Testis (tissue), 2 donors: Measurements from ENCODE around the gene SORL1-AS1.

Experiments
- DNase-seq: peaks from one replicate; pipeline ENCODE4 v3.0.0-alpha.2; 2019
- H3K27ac ChIP-seq, 2 donors: fragments of 200-600 bp; sonication (generic); one replicate each; pipeline ENCODE4 v1.5.1; 2019
- H3K27me3 ChIP-seq: fragments of 200-600 bp; sonication (generic); one replicate; pipeline ENCODE4 v1.5.1; 2019
- H3K36me3 ChIP-seq: fragments of 200-600 bp; sonication (generic); one replicate; pipeline ENCODE4 v1.5.1; 2017; ENCODE audit warnings: low read depth; ENCODE audit errors: missing control alignments
- H3K4me1 ChIP-seq: fragments of 200-600 bp; sonication (generic); one replicate; pipeline ENCODE4 v1.5.1; 2019
- H3K4me3 ChIP-seq, 2 donors: fragments of 200-600 bp; sonication (generic); one replicate each; pipeline ENCODE4 v1.5.1; 2017 to 2019
- H3K9me3 ChIP-seq: fragments of 200-600 bp; sonication (generic); one replicate; pipeline ENCODE4 v1.5.1; 2017
- POLR2A ChIP-seq: fragments of 450-650 bp; IDR thresholded peaks from one replicate; pipeline ENCODE4 v1.6.1; 2017; ENCODE audit warnings: antibody characterized with exemption, mild to moderate bottlenecking, moderate library complexity
- WGBS, 2 donors: methylation state at CpG; one replicate each; pipeline ENCODE4 v1.1.5; 2018; 5-methylcytosine and 5-hydroxymethylcytosine counted together
- intact Hi-C: fragments of 100-400 bp; cut with DNase I; formaldehyde crosslinking; loops from one replicate; pipeline ENCODE4 v1.15.1; 2023; ENCODE audit warnings: low total_unique reads
- TF ChIP-seq, protein P1 (sequence below), 3 experiments: fragments of 450-650 bp in 2 of 3; fragments of 200-600 bp in 1 of 3; sonication (generic) in 1 of 3; IDR thresholded peaks; one replicate each; pipeline ENCODE4 v1.5.1; 2016 to 2019; ENCODE audit warnings: antibody characterized with exemption in 3 of 3, mild to moderate bottlenecking in 2 of 3, moderate library complexity in 1 of 3

SORL1-AS1 gene

DNA sequence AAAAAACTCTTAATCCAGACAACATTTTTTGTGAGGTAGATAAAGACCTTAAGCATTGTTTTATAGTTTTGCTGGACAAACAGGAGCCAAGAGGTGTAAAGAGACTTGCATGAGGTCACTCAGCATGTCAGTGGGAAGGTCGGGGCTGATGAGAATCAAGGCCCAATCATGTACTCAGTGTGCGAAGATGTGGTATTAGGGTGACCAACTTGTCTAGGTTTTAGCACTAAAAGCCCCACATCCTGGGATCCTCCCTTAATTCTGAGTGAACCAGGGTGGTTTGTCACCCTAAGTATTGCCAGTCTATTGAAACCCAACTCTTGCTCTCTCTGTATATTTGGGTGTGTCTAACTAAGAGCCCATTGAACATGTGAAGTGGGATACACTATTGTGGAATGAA lies 19.5 kb upstream of the SORL1-AS1 start:
- intact Hi-C loops, result no loop called here
- H3K27ac ChIP-seq, result no peak overlapping the region
- 90 to 95% methylated on average over 2 of the region's 2 CpGs for WGBS, 2 donors

GRCh38 chr11:121471167-121471566 lies 18.4 kb upstream of the SORL1-AS1 start:
- H3K4me3 ChIP-seq, result no peak overlapping the region
- intact Hi-C loops, result no loop called here

More for the DNA sequence above, 19.5 kb upstream of the SORL1-AS1 start:
- Histone ChIP-seq H3K9me3 (no peaks in the 10 kb centered on the region), H3K4me1 (no peaks in the 10 kb centered on the region), H3K4me3 (no peak overlapping the region), H3K27me3 (no peaks in the 10 kb centered on the region), H3K36me3 (no peaks in the 10 kb centered on the region)
- no peak for DNase-seq
- TF ChIP-seq, protein P1, sequence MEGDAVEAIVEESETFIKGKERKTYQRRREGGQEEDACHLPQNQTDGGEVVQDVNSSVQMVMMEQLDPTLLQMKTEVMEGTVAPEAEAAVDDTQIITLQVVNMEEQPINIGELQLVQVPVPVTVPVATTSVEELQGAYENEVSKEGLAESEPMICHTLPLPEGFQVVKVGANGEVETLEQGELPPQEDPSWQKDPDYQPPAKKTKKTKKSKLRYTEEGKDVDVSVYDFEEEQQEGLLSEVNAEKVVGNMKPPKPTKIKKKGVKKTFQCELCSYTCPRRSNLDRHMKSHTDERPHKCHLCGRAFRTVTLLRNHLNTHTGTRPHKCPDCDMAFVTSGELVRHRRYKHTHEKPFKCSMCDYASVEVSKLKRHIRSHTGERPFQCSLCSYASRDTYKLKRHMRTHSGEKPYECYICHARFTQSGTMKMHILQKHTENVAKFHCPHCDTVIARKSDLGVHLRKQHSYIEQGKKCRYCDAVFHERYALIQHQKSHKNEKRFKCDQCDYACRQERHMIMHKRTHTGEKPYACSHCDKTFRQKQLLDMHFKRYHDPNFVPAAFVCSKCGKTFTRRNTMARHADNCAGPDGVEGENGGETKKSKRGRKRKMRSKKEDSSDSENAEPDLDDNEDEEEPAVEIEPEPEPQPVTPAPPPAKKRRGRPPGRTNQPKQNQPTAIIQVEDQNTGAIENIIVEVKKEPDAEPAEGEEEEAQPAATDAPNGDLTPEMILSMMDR (IDR thresholded peaks at IDR 0.05), result no peak
- TF ChIP-seq POLR2A, result no peak

DNA sequence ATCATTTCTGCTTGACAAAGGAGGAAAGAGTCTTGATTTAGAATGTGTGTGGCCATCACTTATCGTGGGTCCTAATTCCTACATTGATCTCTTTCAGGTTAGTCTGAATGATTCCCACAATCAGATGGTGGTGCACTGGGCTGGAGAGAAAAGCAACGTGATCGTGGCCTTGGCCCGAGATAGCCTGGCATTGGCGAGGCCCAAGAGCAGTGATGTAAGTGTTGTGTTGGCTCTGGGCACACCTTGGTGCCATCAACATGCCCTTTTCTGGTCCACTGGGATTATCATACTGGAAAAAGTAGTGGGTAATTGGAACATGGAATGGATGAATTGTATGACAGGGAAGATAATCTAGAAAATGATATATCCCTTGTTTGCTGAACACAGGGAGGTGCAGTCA lies 17.1 kb upstream of the SORL1-AS1 start:
- intact Hi-C loops, result no loop called here
- H3K27ac ChIP-seq, result no peak overlapping the region

More at GRCh38 chr11:121471167-121471566, 18.4 kb upstream of the SORL1-AS1 start:
- Histone ChIP-seq H3K9me3 (no peaks in the 10 kb centered on the region), H3K36me3 (no peaks in the 10 kb centered on the region), H3K27ac (no peak overlapping the region), H3K27me3 (no peaks in the 10 kb centered on the region), H3K4me1 (peaks cover 8% of the 10 kb centered on the region)
- 88 to 92% methylated on average over 12 of the region's 12 CpGs for WGBS, 2 donors
- TF ChIP-seq, protein P1 (IDR thresholded peaks at IDR 0.05), result no peak
- TF ChIP-seq POLR2A, result no peak
- no peak for DNase-seq

GRCh38 chr11:121467965-121468364 lies 15.2 kb upstream of the SORL1-AS1 start:
- Histone ChIP-seq H3K27ac (no peak overlapping the region), H3K4me3 (no peak overlapping the region), H3K4me1 (peaks cover 36% of the 10 kb centered on the region), H3K9me3 (no peaks in the 10 kb centered on the region), H3K27me3 (no peaks in the 10 kb centered on the region), H3K36me3 (no peaks in the 10 kb centered on the region)
- WGBS, 2 donors, result 60 to 66% methylated on average over 10 of the region's 10 CpGs
- peak; percentile 27 for DNase-seq
- TF ChIP-seq, protein P1 (IDR thresholded peaks at IDR 0.05), result no peak
- TF ChIP-seq POLR2A, result no peak
- intact Hi-C loops, result no loop called here

More for the DNA sequence above, 17.1 kb upstream of the SORL1-AS1 start:
- TF ChIP-seq, protein P1 (IDR thresholded peaks at IDR 0.05), result no peak
- TF ChIP-seq POLR2A, result no peak
- Histone ChIP-seq H3K4me1 (peaks cover 18% of the 10 kb centered on the region), H3K36me3 (no peaks in the 10 kb centered on the region), H3K4me3 (no peak overlapping the region), H3K9me3 (no peaks in the 10 kb centered on the region), H3K27me3 (no peaks in the 10 kb centered on the region)
- no peak for DNase-seq
- 88 to 94% methylated on average over 5 of the region's 5 CpGs for WGBS, 2 donors

DNA sequence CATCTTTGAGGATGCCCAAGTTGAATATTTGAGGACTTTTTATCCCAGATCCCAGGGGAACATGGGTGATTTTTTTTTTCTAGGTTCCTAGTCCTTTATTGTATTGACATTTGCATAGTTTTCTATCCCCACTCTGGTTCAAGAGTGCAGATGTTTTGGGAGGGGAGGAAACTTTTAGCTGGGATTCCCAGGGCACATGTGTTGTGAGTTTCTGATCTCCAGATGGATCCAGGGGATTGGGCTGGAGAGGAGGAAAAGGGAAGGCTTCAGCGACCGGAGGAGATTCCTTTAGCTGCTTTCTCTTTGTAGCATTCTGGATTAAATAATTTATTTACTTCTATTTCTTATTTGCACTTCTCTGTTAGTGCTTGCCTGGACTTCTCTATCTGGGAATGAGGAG lies 14.7 kb upstream of the SORL1-AS1 start:
- peaks cover 36% of the 10 kb centered on the region for H3K4me1 ChIP-seq
- intact Hi-C loops, result no loop called here

More for the DNA sequence above, 14.7 kb upstream of the SORL1-AS1 start:
- Histone ChIP-seq H3K27me3 (no peaks in the 10 kb centered on the region), H3K4me3 (no peak overlapping the region), H3K27ac (peak overlapping the region in 1 of 2 donors; percentile 51), H3K36me3 (no peaks in the 10 kb centered on the region), H3K9me3 (no peaks in the 10 kb centered on the region)
- TF ChIP-seq POLR2A, result no peak
- TF ChIP-seq, protein P1 (IDR thresholded peaks at IDR 0.05), result no peak
- WGBS, 2 donors, result 58 to 65% methylated on average over 2 of the region's 2 CpGs
- no peak for DNase-seq
